Mucosa of stomach (tissue), 1 donor: Measurements from ENCODE around the gene ATAD3C.
A peak's percentile ranks its signal among the peaks of the same experiment; 100 is the strongest.
"Not testable (repeated sequence)": the region's sequence is repeated elsewhere in the genome, so short reads cannot be mapped to it uniquely, and the experiment has no call there.

ENCODE experiments used
- H3K27me3 ChIP-seq: one replicate; pipeline ENCODE4 v1.7.0; 2013; ENCODE audit warnings: mild to moderate bottlenecking, low read length; ENCODE audit not compliant: control insufficient read depth, insufficient read depth
- H3K36me3 ChIP-seq: one replicate; pipeline ENCODE4 v1.7.0; 2013; ENCODE audit warnings: low read length; ENCODE audit not compliant: control insufficient read depth, insufficient read depth
- H3K4me1 ChIP-seq: one replicate; pipeline ENCODE4 v1.7.0; 2013; ENCODE audit warnings: mild to moderate bottlenecking, low read length; ENCODE audit not compliant: control insufficient read depth, insufficient read depth
- H3K4me3 ChIP-seq: one replicate; pipeline ENCODE4 v1.7.0; 2013; ENCODE audit warnings: low read length
- H3K9ac ChIP-seq: one replicate; pipeline ENCODE4 v1.7.0; 2013; ENCODE audit warnings: mild to moderate bottlenecking, low read length, moderate library complexity
- H3K9me3 ChIP-seq: one replicate; pipeline ENCODE4 v1.7.0; 2013; ENCODE audit warnings: mild to moderate bottlenecking, low read length, moderate library complexity; ENCODE audit not compliant: control insufficient read depth
- donor health status: Pancreatic carcinoma.

The ATAD3C gene

DNA sequence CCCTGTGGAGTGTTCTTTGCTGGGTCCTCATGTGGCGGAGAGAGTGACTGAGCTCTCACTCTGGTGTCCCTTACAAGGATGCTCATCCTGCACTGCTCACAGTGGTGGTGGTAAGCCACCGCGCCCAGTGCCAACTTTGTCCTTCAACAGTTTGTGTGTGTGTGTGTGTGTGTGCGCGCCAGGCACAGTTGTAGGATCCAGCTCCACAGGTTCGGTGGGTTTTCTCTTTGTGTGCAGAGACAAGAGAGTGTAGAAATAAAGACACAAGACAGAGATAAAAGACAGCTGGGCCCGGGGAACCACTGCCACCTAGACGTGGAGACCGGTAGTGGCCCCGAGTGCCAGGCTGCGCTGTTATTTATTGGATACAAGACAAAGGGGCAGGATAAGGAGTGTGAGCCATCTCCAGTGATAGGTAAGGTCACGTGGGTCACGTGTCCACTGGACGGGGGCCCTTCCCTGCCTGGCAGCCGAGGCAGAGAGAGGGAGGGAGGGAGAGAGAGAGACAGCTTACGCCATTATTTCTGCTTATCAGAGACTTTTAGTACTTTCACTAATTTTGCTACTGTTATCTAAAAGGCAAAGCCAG lies 55.4 kb downstream of the ATAD3C start:
- H3K36me3 ChIP-seq, H3K9ac ChIP-seq, H3K4me1 ChIP-seq, H3K27me3 ChIP-seq, H3K9me3 ChIP-seq, H3K4me3 ChIP-seq: not testable (repeated sequence)

DNA sequence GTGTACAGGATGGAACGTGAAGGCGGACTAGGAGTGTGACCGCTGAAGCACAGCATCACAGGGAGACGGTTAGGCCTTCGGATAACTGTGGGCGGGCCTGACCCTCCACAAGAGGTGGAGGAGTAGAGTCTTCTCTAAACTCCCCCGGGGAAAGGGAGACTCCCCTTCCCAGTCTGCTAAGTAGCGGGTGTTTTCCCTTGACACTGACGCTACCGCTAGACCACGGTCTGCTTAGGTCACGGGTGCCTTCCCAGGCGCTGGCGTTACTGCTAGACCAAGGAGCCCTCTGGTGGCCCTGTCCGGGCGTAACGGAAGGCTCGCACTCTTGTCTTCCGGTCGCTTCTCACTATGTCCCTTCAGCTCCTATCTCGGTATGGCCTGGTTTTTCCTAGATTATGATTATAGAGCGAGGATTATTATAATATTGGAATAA lies 55.9 kb downstream of the ATAD3C start:
- not testable (repeated sequence) for H3K4me1 ChIP-seq, H3K9me3 ChIP-seq, H3K27me3 ChIP-seq, H3K4me3 ChIP-seq, H3K9ac ChIP-seq, H3K36me3 ChIP-seq

DNA sequence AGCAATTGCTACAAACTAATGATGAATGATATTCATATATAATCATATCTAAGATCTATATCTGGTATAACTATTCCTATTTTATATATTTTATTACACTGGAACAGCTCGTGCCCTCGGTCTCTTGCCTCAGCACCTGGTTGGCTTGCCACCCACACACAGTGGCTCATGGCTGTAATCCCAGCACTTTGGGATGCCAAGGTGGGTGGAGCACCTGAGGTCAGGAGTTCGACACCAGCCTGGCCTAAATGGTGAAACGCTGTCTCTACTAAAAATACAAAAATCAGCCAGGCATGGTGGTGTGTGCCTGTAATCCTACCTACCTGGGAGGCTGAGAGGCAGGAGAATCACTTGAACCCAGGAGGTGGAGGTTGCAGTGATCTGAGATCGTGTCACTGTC lies 56.3 kb downstream of the ATAD3C start:
- H3K4me3 ChIP-seq, H3K36me3 ChIP-seq, H3K4me1 ChIP-seq, H3K9me3 ChIP-seq, H3K9ac ChIP-seq, H3K27me3 ChIP-seq: not testable (repeated sequence)

DNA sequence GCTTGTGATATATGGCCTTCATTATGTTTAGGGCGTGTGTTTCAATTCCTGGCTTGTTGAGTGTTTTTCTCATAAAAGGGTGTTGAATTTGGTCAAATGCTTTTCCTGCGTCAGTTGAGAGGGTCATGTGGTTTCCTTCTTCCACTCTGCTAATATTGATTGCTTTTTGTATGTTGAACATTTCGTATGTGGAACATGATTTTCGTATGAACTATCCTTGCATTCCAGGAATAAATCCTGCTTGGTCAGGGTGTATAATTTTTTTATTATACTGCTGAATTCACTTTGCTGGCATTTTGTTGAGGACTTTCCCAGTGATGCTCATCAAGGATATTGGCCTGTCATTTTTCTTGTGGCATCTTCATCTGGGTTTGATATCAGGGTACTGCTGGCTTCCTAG lies 57.8 kb downstream of the ATAD3C start:
- peaks cover 4% of the 10 kb centered on the region for H3K4me1 ChIP-seq
- no peaks in the 10 kb centered on the region for H3K27me3 ChIP-seq
- H3K4me3 ChIP-seq, result no peak overlapping the region
- H3K36me3 ChIP-seq, result no peaks in the 10 kb centered on the region
- H3K9ac ChIP-seq, result no peak overlapping the region
- H3K9me3 ChIP-seq, result no peaks in the 10 kb centered on the region

DNA sequence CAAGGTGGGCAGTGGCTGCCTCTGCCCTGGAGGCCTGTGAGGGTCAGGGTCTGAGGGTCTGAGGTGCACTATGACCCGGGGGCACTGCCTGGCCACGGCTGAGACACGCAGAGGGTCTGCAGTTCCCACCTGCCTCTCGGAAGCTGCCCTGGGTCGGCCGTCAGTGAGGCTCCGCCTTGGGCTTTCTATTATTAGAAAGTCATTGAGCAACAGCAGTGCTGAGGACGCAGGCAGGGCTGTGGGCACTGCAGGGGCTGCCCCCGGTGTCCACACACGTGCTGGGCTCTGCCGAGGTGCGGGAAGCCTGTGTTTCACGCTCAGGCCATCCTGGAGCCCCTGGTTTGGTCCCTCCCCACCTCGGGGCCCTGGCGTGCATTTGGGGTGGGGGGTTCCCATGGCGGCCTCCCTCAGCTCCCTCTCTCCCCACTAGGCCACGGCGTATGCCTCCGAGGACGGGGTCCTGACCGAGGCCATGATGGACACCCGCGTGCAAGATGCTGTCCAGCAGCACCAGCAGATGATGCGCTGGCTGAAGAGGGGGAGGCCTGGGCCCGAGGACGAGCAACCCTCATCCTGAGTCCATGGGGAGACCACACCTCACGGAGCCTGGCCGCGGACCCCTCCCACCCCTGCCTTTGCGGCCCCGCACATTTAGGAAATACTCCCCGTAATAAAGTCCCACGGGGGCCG lies 59.4 kb downstream of the ATAD3C start:
- H3K27me3 ChIP-seq, H3K4me3 ChIP-seq, H3K9ac ChIP-seq, H3K9me3 ChIP-seq, H3K36me3 ChIP-seq, H3K4me1 ChIP-seq: not testable (repeated sequence)

DNA sequence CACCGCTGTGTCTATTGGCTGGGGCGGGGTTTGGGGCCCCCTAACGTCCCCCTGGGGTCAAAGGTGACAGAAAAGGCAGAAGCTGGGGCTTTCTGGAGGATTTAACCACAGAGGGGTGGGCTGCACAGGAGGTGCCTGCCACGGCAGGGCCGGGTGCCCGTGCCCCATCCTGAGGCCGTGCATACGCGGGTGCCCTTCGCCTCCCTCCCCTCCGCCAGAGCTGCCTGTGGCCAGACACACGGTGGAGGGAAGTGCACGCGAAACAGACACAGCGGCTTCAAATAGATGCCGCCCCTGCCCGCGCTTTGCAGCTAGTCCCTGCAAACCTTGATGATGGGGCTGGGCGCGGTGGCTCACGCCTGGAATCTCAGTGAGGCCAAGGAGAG lies 60.0 kb downstream of the ATAD3C start:
- not testable (repeated sequence) for H3K4me1 ChIP-seq, H3K27me3 ChIP-seq, H3K9ac ChIP-seq, H3K36me3 ChIP-seq, H3K9me3 ChIP-seq, H3K4me3 ChIP-seq

DNA sequence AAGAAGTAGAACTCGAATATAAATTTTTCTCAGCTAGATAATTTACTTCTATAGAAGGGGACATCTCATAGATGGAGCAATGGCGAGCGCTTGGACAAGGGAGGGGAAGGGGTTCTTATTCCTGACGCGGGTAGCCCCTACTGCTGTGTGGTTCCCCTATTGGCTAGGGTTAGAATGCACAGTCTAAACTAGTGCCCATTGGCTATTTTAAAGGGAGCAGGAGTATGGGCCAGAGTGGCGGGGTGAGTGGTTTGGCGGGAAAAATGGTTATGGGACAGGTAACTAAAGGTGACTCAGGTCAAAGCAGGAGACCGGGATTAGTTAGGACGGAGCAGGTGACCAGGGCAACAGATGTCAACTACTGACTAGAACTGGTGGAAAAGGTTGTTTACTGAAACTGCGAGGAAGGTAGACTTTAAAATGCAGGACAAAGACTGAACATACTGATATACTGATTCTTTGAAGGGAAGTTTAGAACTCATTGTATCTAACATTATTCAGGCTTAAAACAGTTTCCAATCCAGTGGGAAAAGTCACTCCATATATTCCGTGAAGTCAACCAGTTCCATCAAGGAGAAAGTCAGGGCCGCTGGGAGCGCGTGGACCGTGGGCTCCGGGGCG lies 61.5 kb downstream of the ATAD3C start:
- Histone ChIP-seq H3K36me3 (no peaks in the 10 kb centered on the region), H3K9ac (peak overlapping the region; percentile 84), H3K4me1 (peaks cover 4% of the 10 kb centered on the region), H3K4me3 (peak overlapping the region; percentile 67), H3K27me3 (no peaks in the 10 kb centered on the region), H3K9me3 (no peaks in the 10 kb centered on the region)

DNA sequence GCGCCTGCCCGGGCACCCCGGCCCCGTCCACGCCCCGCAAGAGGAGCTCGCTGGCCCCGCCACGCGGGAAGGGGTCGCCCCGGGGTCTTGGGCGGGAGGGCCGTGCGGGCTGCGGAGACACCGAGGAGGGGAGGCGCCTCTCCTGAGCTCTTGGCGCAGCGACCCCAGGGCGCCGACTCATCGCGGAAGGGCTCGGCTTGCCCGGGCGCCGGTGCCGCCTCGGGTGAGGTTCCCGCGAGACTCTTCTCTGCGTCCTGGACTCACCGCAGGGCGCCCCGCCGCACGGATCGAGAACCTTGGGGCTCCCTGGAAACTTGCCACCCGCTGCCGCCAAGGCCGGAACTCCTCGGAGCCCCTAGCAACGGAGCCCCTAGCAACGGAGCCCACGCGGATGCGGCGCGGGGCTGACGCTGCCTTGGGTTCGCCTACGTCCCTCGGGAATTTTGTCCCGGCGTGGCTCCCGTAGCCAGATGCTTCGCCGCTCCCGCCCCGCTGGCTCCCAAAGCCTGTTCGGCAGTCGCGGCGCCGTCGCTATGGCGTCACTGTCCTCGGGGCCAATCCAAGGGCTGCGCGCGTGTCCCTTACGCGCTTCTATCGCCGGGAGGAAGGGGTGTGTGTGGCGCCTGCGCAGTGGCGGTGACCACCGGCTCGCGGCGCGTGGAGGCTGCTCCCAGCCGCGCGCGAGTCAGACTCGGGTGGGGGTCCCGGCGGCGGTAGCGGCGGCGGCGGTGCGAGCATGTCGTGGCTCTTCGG lies 62.2 kb downstream of the ATAD3C start, which contains the start of gene ATAD3A:
ATAD3A (plus strand) TSS at position 630 of the 753 bp plus-strand sequence; CDS start at position 737, 107 bp downstream.
- H3K27me3 ChIP-seq, result no peaks in the 10 kb centered on the region
- H3K4me1 ChIP-seq, result peaks cover 4% of the 10 kb centered on the region
- peak within 1 kb of the TSS; percentile 67 for H3K4me3 ChIP-seq
- H3K9me3 ChIP-seq, result no peaks in the 10 kb centered on the region
- H3K36me3 ChIP-seq, result no peaks in the 10 kb centered on the region
- peak within 1 kb of the TSS; percentile 84 for H3K9ac ChIP-seq

DNA sequence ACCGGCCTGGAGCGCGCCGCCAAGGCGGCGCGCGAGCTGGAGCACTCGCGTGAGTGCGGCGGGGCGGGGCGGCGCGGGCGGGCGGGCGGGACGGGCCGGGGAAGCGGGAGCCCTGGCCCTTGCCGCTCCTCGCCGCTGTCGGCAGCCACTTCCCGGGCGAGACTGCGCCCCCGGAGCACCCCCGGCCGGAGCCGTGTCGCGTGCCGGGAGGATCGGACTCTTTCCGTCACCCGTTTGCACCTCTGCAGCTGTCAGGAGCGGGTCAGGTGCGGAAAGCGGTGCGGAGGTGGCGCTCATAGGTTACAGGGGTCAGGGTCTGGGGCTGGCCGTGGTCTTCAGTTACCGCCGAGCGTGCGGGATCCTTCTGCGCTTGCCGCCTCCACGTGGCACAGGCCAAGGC lies 62.9 kb downstream of the ATAD3C start:
- H3K4me3 ChIP-seq, H3K9me3 ChIP-seq, H3K9ac ChIP-seq, H3K36me3 ChIP-seq, H3K4me1 ChIP-seq, H3K27me3 ChIP-seq: not testable (repeated sequence)

DNA sequence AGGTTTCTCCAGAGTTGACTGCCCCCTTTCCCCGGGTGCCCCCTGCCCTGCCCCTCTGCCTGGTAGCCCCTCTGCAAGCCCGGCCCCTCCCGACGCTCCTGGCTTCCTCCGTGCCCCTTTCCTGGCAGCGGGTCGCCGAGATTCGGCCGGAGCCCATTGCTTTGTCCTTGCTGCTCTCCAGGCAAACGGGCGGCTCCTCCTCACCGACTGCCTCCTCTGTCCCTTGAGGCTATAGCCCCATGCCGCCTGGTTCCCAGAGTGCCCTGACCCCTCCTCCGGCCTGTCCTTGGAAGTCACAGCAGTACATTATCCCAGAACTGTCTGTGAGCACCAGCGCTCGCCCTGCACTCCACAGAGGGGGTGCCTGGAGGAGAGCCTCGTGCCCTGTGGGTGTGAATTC lies 64.2 kb downstream of the ATAD3C start:
- not testable (repeated sequence) for H3K4me1 ChIP-seq, H3K27me3 ChIP-seq, H3K9me3 ChIP-seq, H3K4me3 ChIP-seq, H3K9ac ChIP-seq, H3K36me3 ChIP-seq

DNA sequence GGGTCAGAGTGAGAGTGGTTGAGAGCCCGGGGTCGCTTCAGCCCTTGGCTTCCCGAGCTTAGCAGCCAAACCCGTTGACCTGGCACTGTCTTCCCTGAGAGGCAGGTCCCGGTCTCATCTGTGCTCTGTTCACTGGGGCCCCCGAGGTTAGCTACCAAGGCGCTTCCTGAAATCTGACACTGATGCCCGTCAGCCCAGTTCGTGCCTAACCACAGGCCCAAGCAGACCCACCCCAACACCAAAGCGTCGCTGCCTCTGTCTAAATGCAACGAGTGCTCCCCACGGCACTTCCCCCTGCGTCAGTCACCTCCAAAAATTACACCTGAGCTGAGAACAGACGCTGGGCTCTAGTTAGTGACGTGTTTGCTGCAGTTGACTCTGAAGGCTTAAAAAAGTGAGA lies 64.9 kb downstream of the ATAD3C start:
- H3K36me3 ChIP-seq, H3K9me3 ChIP-seq, H3K4me1 ChIP-seq, H3K9ac ChIP-seq, H3K4me3 ChIP-seq, H3K27me3 ChIP-seq: not testable (repeated sequence)

DNA sequence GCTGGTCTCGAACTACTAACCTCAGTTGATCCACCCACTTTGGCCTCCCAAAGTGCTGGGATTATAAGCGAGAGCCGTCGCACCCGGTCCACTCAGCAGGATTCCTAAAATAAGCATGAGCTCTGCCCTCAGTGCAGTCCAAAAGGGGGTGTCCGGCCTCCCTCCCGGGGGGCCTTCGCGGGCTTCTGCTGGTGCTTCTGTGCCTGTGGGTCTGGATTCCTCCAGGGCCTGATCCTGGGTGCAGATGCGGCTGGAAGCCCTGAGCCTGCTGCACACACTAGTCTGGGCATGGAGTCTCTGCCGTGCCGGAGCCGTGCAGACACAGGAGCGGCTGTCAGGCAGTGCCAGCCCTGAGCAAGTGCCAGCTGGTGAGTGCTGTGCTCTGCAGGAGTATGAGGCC lies 67.4 kb downstream of the ATAD3C start:
- not testable (repeated sequence) for H3K27me3 ChIP-seq, H3K36me3 ChIP-seq, H3K9me3 ChIP-seq, H3K4me1 ChIP-seq, H3K4me3 ChIP-seq, H3K9ac ChIP-seq
